Psoas muscle (tissue), 8 donors: ENCODE data around the gene LINGO3. TPM values are rescaled to one million over a fixed set of nuclear protein-coding genes. Genes with fewer than 3 reads are reported as not detected.

Experiments used
- ATAC-seq, 4 donors: fragments of 200-7000 bp; cut with Tn5 transposase; one replicate each; pipeline ENCODE4 v1.9.1; 2020; ENCODE audit warnings: moderate library complexity in 3 of 4, mild to moderate bottlenecking in 2 of 4
- DNase-seq, 2 donors: peaks; one replicate each; pipeline ENCODE4 v3.0.0-alpha.2; 2020
- H3K27ac ChIP-seq: fragments of 200-600 bp; one replicate; pipeline ENCODE4 v1.8.0; 2022
- H3K27me3 ChIP-seq, 3 donors: fragments of 200-600 bp in 1 of 3; one replicate each; pipeline versions ENCODE4 v1.6.1 to v1.8.0; 2013 to 2022; ENCODE audit warnings: low read length in 2 of 3, mild to moderate bottlenecking in 2 of 3, moderate library complexity in 1 of 3; ENCODE audit not compliant: insufficient read depth in 3 of 3
- H3K36me3 ChIP-seq, 2 donors: fragments of 200-600 bp in 1 of 2; one replicate each; pipeline versions ENCODE4 v1.6.1 to v1.8.0; 2013 to 2022; ENCODE audit warnings: low read depth in 1 of 2, mild to moderate bottlenecking in 1 of 2, moderate library complexity in 1 of 2; ENCODE audit not compliant: insufficient read depth in 1 of 2
- H3K4me1 ChIP-seq: fragments of 200-600 bp; one replicate; pipeline ENCODE4 v1.8.0; 2022
- H3K4me3 ChIP-seq: fragments of 200-600 bp; one replicate; pipeline ENCODE4 v1.8.0; 2022; ENCODE audit warnings: mild to moderate bottlenecking
- H3K9me3 ChIP-seq: fragments of 200-600 bp; one replicate; pipeline ENCODE4 v1.8.0; 2022
- CTCF ChIP-seq: fragments of 200-600 bp; IDR thresholded peaks from one replicate; pipeline ENCODE4 v1.8.0; 2022; ENCODE audit warnings: antibody characterized with exemption
- WGBS, 3 donors: extraction: QIAGEN DNeasy Blood & Tissue Kit; methylation state at CpG; one replicate each; pipeline versions ENCODE4 v1.1.6 to v1.1.7; 2013; 5-methylcytosine and 5-hydroxymethylcytosine counted together
- intact Hi-C, 2 donors: fragments of 100-400 bp; cut with DNase I; formaldehyde crosslinking; loops; one replicate each; pipeline versions ENCODE4 v1.11.0 to v1.14.2; 2022
- polyA plus RNA-seq, 3 donors: library from polyadenylated mRNA; stranded (reverse); fragments of 200-250 nt; gene quantifications; one replicate each; pipeline ENCODE4 v1.2.3, GENCODE V29; 2013
- total RNA-seq, 4 donors: library from RNA; stranded (reverse); fragmentation: NEBNext Ultra II Directional in 2 of 4; extraction: Animal tissue kit (Norgen Biotek cat#: 25700) in 2 of 4; gene quantifications; one replicate each; pipeline versions ENCODE4 v1.2.1 to v1.2.4, GENCODE V29; 2021 to 2023
- donor health status: healthy with polysubstance abuse.
- donor health status: DM: no; HTN: no; CAD: no; lungs with moderate emphysema.
- donor health status: Bipolar disorder and iron deficiency.
- donor health status: healthy.
- donor health status: DM: yes; HTN: yes; CAD: no.
- donor health status: DM: no; HTN: no; CAD: no.
- donor health status: DM: no; HTN: no; CAD: no.
- donor health status: DM: yes; HTN: yes; CAD: no.

The LINGO3 gene
- total and polyA plus RNA-seq, 7 donors: 0.04 TPM; not detected in 6

- Histone ChIP-seq H3K4me1 (no peaks in the 10 kb centered on the region), H3K27me3 (peaks cover 0 to 3% (median 0%) of the 10 kb centered on the region in 3 donors), H3K4me3 (no peak overlapping the region), H3K9me3 (peaks cover 3% of the 10 kb centered on the region), H3K27ac (no peak overlapping the region), H3K36me3 (peaks cover 0 to 9% of the 10 kb centered on the region in 2 donors)
- TF ChIP-seq CTCF: no peak
- 90 to 97% (median 94%) methylated on average over 13 of the region's 13 CpGs for WGBS, 3 donors
- DNase-seq: no peak
- intact Hi-C loops: loop anchor here (5.0 to 10.0 kb wide), 3 partner anchors 40 to 165 kb away; partner anchors contain the start of genes AP3D1 (in 1 of the 2), PLEKHJ1 (in 1 of the 2) and SF3A2 (in 1 of the 2)
- ATAC-seq: no peak
These were observed 9.3 kb upstream of the LINGO3 start for GRCh38 chr19:2317300-2317699.

GRCh38 chr19:2315818-2316353 lies 7.9 kb upstream of the LINGO3 start:
- DNase-seq (peak; percentile 64 to 80), ATAC-seq (peak; percentile 71 to 89 (median 81))
- TF ChIP-seq CTCF: peak; percentile 45
- no peak overlapping the region for H3K4me3 ChIP-seq
- intact Hi-C loops: loop anchor here (5.0 to 10.0 kb wide), 3 partner anchors 39 to 164 kb away; partner anchors contain the start of genes AP3D1 (in 1 of the 2), PLEKHJ1 (in 1 of the 2) and SF3A2 (in 1 of the 2)
- WGBS, 3 donors: 25 to 30% (median 28%) methylated on average over 22 of the region's 22 CpGs
- H3K4me1 ChIP-seq: no peaks in the 10 kb centered on the region
- peaks cover 3% of the 10 kb centered on the region for H3K9me3 ChIP-seq
- peaks cover 0 to 7% (median 0%) of the 10 kb centered on the region in 3 donors for H3K27me3 ChIP-seq
- no peak overlapping the region for H3K27ac ChIP-seq
- no peaks in the 10 kb centered on the region for H3K36me3 ChIP-seq

- H3K4me3 ChIP-seq: no peak overlapping the region
- H3K4me1 ChIP-seq: no peaks in the 10 kb centered on the region
- ATAC-seq (no peak), DNase-seq (no peak)
- peaks cover 3% of the 10 kb centered on the region for H3K9me3 ChIP-seq
- H3K36me3 ChIP-seq: no peaks in the 10 kb centered on the region
- peaks cover 0 to 7% (median 0%) of the 10 kb centered on the region in 3 donors for H3K27me3 ChIP-seq
- intact Hi-C loops: loop anchor here (5.0 to 10.0 kb wide), 3 partner anchors 38 to 163 kb away; partner anchors contain the start of genes AP3D1 (in 1 of the 2), PLEKHJ1 (in 1 of the 2) and SF3A2 (in 1 of the 2)
- no peak for TF ChIP-seq CTCF
- H3K27ac ChIP-seq: no peak overlapping the region
- WGBS, 3 donors: 86 to 89% (median 86%) methylated on average over 7 of the region's 7 CpGs
These were observed 7.3 kb upstream of the LINGO3 start for GRCh38 chr19:2315121-2315817.

GRCh38 chr19:2312820-2313501 lies 5.0 kb upstream of the LINGO3 start:
- Histone ChIP-seq H3K27ac (no peak overlapping the region), H3K4me3 (no peak overlapping the region), H3K36me3 (no peaks in the 10 kb centered on the region), H3K4me1 (no peaks in the 10 kb centered on the region), H3K27me3 (peaks cover 0 to 7% (median 3%) of the 10 kb centered on the region in 3 donors), H3K9me3 (peaks cover 3% of the 10 kb centered on the region)
- intact Hi-C loops: loop anchor here in 1 of 2 donors (10.0 kb wide), 1 partner anchor 78 kb away; the partner anchor contains the start of genes PLEKHJ1 and SF3A2
- TF ChIP-seq CTCF: no peak
- DNase-seq: no peak
- 33 to 37% (median 35%) methylated on average over 26 to 28 of the region's 28 CpGs for WGBS, 3 donors
- ATAC-seq: no peak
